Measurements from ENCODE around the gene METTL27.

- no peak for TF ChIP-seq GATA2 (IDR thresholded peaks at IDR 0.05; ENCODE audit: low read depth, low read length)
- TF ChIP-seq GATA3 (IDR thresholded peaks at IDR 0.05; ENCODE audit: low read depth, low read length) = no peak
Measured at GRCh38 chr7:73809467-73809951, 32.8 kb downstream of the METTL27 start.
